ENCODE measurements around the gene BRPF3. TPM values are rescaled to one million over a fixed set of nuclear protein-coding genes. Genes with fewer than 3 reads are reported as not detected.

BRPF3 gene
- total and polyA plus RNA-seq, 2 donors (not counting 3 experiments of a cell fraction or from before 2014, with no cell fraction given) = 30.5 to 35.7 TPM

DNA sequence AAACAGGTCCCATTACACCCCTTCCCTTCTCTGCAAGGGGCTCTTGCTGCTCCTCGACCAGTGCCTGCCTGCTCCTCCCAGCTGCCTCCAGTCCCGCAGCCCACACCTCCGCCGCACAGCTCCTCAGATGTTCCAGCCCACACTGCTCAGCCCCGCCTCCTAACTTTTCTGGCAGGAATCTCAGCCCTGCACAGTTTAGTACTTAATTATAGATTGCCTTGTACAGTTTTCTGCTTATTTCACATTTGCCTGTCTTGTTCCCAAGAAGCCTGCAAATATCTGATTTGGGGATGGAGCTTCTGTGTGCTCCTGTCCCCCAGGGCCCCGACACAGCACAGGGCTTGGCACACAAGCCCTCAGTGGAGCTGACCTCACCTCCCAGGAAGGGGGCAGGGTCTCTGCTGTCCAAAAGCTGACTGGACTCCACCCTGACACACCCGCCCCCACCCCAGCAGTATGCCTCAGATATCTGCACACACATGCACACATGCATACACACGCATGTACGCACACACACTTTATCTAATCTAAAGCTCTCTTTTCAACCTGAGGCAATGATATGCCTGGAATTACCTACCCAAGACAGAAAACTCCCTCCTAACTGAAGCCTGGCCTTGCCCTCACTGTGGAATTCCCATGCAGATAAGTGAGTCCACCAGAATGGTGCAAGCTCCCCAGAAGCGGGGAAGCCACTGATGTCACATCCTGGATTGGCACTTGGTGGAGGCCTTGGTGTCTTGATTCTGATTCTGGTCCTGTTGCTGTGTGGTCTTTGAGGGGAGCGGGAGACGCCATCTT lies 72.1 kb downstream of the BRPF3 start:
- DNase-seq (ENCODE audit: low read depth, low spot score) (no peak), FAIRE-seq (no peak)
- no peak overlapping the region for H3K27ac ChIP-seq (ENCODE audit: insufficient read depth, low read depth, low read length)
- H3K9me1 ChIP-seq (replicated peaks; ENCODE audit: control insufficient read depth, extremely low read depth, insufficient read depth, low read length) = no peaks in the 10 kb centered on the region
- BruUV-seq (replicated peaks) = no TSS peak
- H3K4me1 ChIP-seq (ENCODE audit: control insufficient read depth, extremely low read depth, insufficient read depth, low read length) = peaks cover 7% of the 10 kb centered on the region
- no peaks in the 10 kb centered on the region for H3K36me3 ChIP-seq (ENCODE audit: control insufficient read depth in 2 of 2, extremely low read depth in 1 of 2, insufficient read depth in 2 of 2, low read length in 2 of 2)
- CTCF ChIA-PET = interaction anchor here (1.2 to 1.6 kb wide), 2 partner anchors 20 to 34 kb away, joined by 3 to 4 read pairs; no protein-coding TSS in a partner anchor
- dilution Hi-C loops (cut with MboI; ENCODE audit: extremely low pct_ligation_motif_present, low sequenced_read_pairs) (no loop called here), intact Hi-C loops (cut with micrococcal nuclease) (no loop called here)
- H3K4me2 ChIP-seq (ENCODE audit: insufficient read depth, low read length) = no peak overlapping the region
- H4K20me1 ChIP-seq (replicated peaks; ENCODE audit: control insufficient read depth, extremely low read depth, insufficient read depth, low read length) = no peaks in the 10 kb centered on the region
- H3K9ac ChIP-seq (replicated peaks; ENCODE audit: extremely low read depth, insufficient read depth, low read length) = no peak overlapping the region
- H3K27me3 ChIP-seq (ENCODE audit: control insufficient read depth in 2 of 2, insufficient read depth in 2 of 2, low read length in 2 of 2) = peaks cover 3 to 5% of the 10 kb centered on the region in 2 experiments
- no peaks in the 10 kb centered on the region for H3K79me2 ChIP-seq (ENCODE audit: control insufficient read depth, insufficient read depth, low read length)
- no peak for TF ChIP-seq EZH2 (IDR thresholded peaks at IDR 0.05; ENCODE audit: borderline replicate concordance, low read depth, low read length, severe bottlenecking)
- no peak for TF ChIP-seq POLR2AphosphoS5 (IDR thresholded peaks at IDR 0.05; ENCODE audit: insufficient read depth, low read depth, low read length)
- TF ChIP-seq MYC (IDR thresholded peaks at IDR 0.05; ENCODE audit: low read depth, low read length) = no peak
- no peak for TF ChIP-seq POLR2A (IDR thresholded peaks at IDR 0.05; ENCODE audit: low read depth, low read length)
- TF ChIP-seq, protein P1, sequence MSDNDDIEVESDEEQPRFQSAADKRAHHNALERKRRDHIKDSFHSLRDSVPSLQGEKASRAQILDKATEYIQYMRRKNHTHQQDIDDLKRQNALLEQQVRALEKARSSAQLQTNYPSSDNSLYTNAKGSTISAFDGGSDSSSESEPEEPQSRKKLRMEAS (IDR thresholded peaks at IDR 0.05; ENCODE audit: insufficient read depth, insufficient read length) = no peak
- TF ChIP-seq, protein P2, sequence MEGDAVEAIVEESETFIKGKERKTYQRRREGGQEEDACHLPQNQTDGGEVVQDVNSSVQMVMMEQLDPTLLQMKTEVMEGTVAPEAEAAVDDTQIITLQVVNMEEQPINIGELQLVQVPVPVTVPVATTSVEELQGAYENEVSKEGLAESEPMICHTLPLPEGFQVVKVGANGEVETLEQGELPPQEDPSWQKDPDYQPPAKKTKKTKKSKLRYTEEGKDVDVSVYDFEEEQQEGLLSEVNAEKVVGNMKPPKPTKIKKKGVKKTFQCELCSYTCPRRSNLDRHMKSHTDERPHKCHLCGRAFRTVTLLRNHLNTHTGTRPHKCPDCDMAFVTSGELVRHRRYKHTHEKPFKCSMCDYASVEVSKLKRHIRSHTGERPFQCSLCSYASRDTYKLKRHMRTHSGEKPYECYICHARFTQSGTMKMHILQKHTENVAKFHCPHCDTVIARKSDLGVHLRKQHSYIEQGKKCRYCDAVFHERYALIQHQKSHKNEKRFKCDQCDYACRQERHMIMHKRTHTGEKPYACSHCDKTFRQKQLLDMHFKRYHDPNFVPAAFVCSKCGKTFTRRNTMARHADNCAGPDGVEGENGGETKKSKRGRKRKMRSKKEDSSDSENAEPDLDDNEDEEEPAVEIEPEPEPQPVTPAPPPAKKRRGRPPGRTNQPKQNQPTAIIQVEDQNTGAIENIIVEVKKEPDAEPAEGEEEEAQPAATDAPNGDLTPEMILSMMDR (IDR thresholded peaks at IDR 0.05; ENCODE audit: extremely low read depth in 1 of 2, insufficient read depth in 1 of 2, low read depth in 1 of 2, low read length in 2 of 2) = no peak
- no peak for TF ChIP-seq GATA2 (IDR thresholded peaks at IDR 0.05; ENCODE audit: insufficient read depth, insufficient read length, low read depth, low read length)
- TF ChIP-seq FOS (IDR thresholded peaks at IDR 0.05; ENCODE audit: borderline replicate concordance, insufficient read depth, low read length) = no peak
- H2AFZ ChIP-seq (ENCODE audit: low read depth, low read length) = no peak overlapping the region
- peaks cover 1% of the 10 kb centered on the region for H3K9me3 ChIP-seq (replicated peaks; ENCODE audit: control insufficient read depth, insufficient read depth, low read length)
- POLR2A ChIA-PET = no interaction called here
- H3K4me3 ChIP-seq (replicated peaks in 1 of 3; ENCODE audit: insufficient read depth in 1 of 3, low read depth in 1 of 3, low read length in 3 of 3) = no peak overlapping the region

Data from endothelial cell of umbilical vein (primary cell).